T47D (cell line): ENCODE measurements around the gene KCNK5.

ENCODE experiments used
- DNase-seq, 2 experiments: peaks; one replicate each; pipeline versions ENCODE4 v3.0.0 to v3.0.0-alpha.2; 2011 to 2012; ENCODE audit warnings: low read depth in 1 of 2, low spot score in 1 of 2
- JUND ChIP-seq: IDR thresholded peaks from 2 replicates; pipeline ENCODE4 v1.6.1; 2012; ENCODE audit warnings: low read depth
- in situ Hi-C: cut with HindIII; loops from 2 replicates; pipeline ENCODE4 v1.10.0; 2016; ENCODE audit warnings: low sequenced_read_pairs, low pct_unique_long_range_greater_than_20kb

KCNK5 gene

DNA sequence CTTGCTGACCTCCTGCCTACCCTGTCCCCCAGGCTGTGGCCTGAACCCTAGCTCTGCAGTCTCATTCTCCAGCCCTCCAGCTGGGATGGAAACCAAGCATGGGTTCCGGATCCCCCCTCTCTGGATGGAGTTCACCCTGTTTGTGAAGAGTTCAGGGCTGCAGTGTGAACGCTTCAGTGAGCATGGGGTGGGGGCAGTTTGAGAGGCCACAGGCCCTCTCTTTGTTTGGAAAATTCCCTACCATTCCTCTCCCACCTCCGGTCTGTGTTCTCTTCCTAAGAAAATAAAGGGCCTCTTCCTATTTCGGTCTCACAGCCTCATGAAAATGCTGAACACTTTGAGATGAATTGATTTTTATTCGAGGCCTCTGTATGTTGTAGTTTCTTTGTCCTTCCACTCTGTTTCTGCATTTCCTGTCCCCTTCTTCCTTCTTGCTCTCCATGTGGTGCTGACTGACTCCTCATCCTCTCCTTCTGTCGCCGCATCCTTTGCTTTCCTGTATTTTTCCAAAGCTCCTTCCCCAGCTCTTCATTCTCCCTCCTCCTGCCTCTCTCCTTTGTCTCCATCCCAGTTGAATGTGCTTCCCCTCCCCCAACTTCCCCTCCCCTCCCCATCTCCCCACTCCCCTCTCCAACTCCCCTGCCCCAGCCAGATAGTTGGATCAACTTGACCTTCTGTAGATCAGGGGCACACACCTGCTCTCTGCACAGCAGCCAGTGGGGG is 2.4 kb upstream of the KCNK5 start:
- in situ Hi-C loops: no loop called here
- TF ChIP-seq JUND: no peak
- no peak for DNase-seq

DNA sequence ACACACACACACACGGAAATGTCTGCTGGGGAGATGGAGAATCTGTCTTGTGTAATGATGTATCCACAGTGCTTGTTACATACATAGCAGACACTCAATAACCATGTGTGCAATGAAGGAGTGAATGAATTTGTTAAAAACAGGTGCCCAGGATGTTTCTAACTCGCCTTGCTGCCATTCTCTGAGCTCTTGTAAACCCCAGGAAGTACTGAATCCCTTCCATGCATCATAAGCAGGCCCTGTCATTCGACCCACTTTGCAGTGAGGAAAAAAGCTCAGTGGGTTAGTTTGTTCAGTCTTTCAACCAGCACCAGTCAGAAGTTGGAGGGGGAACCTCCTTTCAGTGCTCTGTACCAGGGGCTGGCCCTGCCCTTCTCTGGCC is 1.4 kb upstream of the KCNK5 start:
- in situ Hi-C loops: no loop called here
- no peak for TF ChIP-seq JUND
- no peak for DNase-seq

DNA sequence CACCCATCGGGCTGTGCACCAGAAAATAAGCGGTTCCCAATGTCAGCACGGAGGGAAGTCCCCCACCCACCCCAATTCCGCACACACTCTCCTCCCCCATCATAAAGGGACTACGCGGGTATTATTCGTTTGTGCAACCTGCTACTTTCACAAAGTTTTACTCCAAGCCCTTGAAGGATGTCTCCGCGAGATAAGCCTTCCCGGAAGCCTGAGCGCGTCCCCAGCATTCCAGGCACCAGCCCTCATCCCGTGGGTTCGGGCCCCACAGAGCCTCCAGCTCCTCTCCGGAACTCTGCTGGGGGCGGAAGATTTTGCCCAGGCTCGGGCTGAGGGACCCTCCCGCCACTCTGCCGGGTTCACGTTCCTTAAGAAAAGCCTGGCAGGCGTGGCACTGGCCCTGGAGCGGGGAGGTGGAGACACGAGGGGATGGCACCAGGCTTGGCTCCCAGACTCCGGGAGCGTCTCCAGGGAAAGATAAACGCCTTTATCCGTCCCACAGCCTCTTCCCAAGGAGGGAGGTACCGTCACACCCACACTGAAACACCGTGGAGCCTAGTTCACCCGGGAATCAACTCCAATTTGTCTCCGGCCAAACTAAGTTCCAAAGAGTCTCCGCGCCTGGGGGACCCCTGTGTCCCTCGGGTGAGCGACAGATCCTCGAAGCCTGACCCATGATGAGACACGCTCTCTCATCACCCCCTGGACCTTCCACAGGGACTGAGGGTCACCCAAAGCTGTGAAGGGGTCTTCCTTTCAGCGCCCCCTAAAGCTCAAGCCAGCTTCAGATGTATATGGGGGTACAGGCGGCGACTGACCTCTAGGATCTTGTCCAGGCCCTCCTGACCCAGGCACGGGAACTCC is 934 bp downstream of the KCNK5 start:
- DNase-seq: no peak
- TF ChIP-seq JUND: no peak
- in situ Hi-C loops: no loop called here

DNA sequence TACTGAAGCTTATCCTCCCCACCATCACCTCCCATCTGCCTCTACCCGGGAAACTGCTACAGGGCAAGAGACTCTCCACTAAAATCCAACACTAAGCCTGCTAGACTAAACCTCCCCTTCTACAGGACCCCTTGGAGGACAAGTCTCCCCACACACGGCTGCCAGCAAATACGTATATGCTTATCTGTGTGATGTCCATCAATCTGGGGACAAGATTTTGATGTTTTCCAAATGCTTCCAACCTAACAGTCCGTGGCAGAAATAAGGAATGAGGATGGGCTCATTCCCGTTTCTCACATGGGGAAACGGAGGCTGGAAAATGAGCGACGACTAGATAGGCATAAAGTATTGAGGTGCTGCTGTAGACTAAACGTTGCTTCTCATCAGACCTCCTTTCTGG is 1.8 kb downstream of the KCNK5 start:
- in situ Hi-C loops: no loop called here
- no peak for TF ChIP-seq JUND
- no peak for DNase-seq

DNA sequence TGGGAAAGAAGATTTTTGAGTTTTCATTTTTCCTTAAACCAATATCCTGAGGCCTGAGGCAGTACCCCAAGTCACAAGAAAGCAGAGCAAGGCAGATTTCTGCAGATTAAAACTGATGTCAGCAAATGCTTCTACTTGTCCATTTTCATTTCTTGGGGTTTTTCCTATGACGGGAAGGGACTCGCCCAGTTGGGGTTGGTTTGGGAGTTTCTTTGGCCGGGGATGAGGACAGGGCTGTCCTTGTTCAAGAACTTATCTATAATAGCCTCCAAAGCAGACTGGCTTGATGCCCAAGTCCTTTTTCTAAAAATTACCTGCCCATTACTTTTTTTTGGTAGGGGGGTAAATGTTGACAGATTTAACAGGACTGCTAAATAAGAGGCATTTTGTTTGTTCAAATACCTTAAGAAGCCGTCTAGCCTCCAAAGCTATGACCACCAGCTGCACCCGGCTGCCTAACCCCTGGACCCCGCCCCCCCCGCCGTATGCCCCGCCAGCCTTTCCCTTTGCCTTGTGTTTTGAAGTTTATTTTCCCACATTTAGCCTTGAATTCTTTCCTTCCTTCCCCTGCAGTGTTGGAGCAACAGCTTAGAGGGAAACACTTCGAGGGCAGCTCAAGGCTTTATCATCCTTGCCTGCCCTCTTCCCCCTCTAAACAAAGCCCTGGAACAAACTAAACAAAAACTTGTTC is 2.5 kb downstream of the KCNK5 start:
- in situ Hi-C loops: no loop called here
- TF ChIP-seq JUND: no peak
- DNase-seq: no peak

DNA sequence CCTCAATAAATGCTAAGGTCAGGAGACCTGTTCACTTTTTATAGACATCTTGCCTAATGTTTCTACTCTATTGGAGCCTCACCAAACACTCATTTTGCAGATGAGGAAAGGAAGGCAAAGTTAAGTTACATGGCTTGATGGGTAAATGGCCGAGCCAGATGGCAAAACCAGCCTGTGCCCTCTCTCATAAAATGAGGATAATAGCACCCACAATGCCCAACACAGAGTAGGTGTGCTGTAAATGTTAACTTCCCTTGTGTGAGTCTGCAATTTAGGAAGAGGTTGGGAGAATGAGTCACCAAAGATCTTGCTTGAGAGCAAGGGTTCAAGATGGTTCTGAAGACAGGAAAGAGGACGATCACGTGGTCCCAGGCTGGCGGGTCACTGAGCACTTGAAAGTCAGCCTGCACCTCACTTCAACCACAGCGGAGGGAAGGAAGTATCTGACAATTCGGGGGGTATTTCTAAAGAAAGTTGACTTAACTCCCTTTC is 3.3 kb downstream of the KCNK5 start:
- no peak for DNase-seq
- in situ Hi-C loops: no loop called here
- no peak for TF ChIP-seq JUND

DNA sequence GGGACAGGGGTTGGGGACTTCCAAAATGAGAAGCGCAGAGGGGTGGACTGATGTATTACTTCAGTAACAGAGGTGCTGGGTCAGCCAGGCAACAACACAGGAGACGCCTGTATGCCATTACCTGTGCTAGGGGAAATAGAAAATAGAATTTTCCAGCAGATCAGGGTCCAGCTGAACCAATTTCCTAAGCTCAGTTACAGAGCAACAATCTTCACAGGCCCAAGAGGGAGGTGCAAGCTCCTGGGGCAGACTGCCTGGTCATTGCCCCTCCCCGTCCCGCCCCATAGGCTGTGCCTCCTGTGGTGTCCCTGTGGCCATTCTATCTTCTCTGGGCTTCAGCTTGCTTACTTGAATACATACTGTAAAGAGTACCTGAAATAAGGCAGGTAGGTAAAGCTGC is 3.7 kb downstream of the KCNK5 start:
- peak in 1 of 2 experiments; percentile 41 for DNase-seq
- no peak for TF ChIP-seq JUND
- in situ Hi-C loops: no loop called here

DNA sequence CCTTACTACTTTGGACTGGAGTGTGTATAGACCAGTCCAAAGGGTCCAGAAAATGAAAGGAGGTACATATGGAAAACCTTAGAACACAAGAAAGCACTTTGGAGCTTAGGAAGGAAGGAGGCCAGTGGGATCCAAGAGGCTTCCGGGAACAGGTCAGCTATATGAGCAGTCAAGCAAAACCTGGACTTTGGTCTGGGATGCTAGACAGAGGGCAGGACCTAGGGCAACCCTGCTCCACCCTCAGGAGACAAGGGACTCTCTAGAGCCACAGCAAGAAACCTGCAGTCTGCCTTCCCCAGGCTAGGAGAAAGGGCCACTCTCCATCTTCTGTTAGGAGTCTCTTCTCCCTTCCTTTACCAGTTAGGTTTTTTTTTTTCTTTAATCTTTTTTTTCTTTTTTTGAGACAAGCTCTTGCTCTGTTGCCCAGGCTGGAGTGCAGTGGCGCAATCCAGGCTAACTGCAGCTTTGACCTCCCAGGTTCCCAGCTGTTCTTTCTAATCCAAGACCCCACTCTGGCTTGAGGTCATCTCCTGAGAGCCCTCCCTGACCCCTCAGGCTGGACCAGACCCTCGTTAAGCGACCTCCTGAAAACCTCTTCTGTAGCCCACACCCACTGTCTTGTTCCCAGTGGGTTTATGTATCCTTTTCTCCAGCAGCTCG is 4.6 kb downstream of the KCNK5 start:
- TF ChIP-seq JUND: no peak
- in situ Hi-C loops: no loop called here
- DNase-seq: no peak

DNA sequence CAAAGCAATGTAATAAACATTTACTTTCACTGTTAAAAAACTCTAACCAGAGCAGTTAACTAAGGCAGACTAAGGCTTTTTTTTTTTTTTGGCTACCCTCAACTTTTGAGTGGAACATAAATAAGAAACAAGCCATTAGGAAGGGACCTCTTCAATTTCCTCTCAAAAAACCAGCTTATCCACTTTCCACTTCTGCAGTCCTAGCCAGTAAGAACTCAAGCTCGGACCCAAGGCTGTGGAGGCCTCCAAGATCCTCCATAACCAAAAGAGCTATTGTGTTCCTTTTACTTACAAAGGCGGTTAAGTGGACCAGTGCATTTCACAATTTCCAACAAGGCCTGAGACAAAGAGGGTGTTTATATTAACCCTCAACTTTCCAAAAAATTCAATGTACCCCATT is 5.3 kb downstream of the KCNK5 start:
- in situ Hi-C loops: no loop called here
- DNase-seq: no peak
- TF ChIP-seq JUND: no peak

DNA sequence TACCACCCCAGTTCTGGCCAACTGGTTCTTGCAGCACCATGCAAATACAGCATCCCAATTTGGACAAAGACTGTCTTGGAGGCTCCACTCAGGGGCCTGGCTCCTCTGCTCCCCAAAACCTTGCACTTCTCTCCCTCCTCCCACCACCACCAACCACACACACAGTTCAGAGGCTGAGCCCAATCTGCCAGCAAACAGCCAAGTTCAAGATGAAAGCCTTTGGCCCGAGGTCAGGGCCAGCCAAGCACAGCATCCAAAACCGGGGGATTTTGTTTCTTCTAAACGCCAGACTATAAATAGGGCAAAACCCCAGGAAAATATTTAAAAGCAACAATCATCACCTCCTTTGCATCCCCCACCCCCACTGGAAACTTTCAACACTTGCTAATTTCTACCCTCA is 5.7 kb downstream of the KCNK5 start:
- no peak for TF ChIP-seq JUND
- in situ Hi-C loops: no loop called here
- no peak for DNase-seq

DNA sequence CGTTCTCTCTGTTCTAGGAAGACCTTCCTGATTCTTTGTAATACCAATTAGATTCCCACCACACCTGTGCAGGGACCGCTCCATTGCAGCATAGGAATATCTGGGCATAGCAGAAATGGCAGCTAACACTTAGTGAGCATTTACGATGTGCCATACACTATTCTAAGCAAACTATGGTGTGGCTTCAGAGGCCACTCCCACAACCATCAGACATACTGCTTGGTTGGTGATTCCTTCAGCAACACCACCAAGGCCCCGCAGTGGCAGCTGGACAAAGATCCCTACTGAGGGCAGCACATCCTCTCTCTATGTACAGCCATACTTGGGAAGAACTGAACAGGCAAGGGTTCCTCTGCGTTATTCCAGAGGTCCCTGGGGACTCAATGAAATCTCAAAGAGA is 6.2 kb downstream of the KCNK5 start:
- TF ChIP-seq JUND: no peak
- DNase-seq: no peak
- in situ Hi-C loops: no loop called here
